GM12878 (cell line): ENCODE measurements around the gene POLD1. TPM values are rescaled to one million over a fixed set of nuclear protein-coding genes. Genes with fewer than 3 reads are reported as not detected.
A peak's percentile ranks its signal among the peaks of the same experiment; 100 is the strongest.

Experiments used
- CEBPB ChIP-seq, 2 experiments: fragments of 150-350 bp in 1 of 2; IDR thresholded peaks; 2 replicates each; pipeline ENCODE4 v1.6.1; 2012 to 2014; ENCODE audit warnings: low read depth in 2 of 2, low read length in 2 of 2, borderline replicate concordance in 1 of 2, inconsistent platforms in 1 of 2
- EED ChIP-seq: sonication (generic); IDR thresholded peaks from 2 replicates; pipeline ENCODE4 v1.6.1; 2016; ENCODE audit warnings: antibody characterized with exemption, low read depth
- KAT2A ChIP-seq: conservative IDR thresholded peaks from 2 replicates; pipeline ENCODE4 v1.6.1; 2011; ENCODE audit warnings: low read depth, low read length; ENCODE audit not compliant: control insufficient read depth
- NBN ChIP-seq: fragments of 450-650 bp; IDR thresholded peaks from 2 replicates; pipeline ENCODE4 v1.6.1; 2016
- NR2C1 ChIP-seq: fragments of 450-650 bp; IDR thresholded peaks from 2 replicates; pipeline ENCODE4 v1.6.1; 2017; ENCODE audit warnings: antibody characterized with exemption, mild to moderate bottlenecking, moderate library complexity
- POLR2AphosphoS2 ChIP-seq: IDR thresholded peaks from 2 replicates; pipeline ENCODE4 v1.6.1; 2011; ENCODE audit warnings: low read depth, mild to moderate bottlenecking, low read length, improper control_type of control experiment, moderate library complexity
- POU2F2 ChIP-seq: IDR thresholded peaks from 3 replicates; pipeline ENCODE4 v1.6.1; 2011; ENCODE audit warnings: low read depth, mild to moderate bottlenecking, low read length, borderline replicate concordance
- TBL1XR1 ChIP-seq: IDR thresholded peaks from 2 replicates; pipeline ENCODE4 v1.6.1; 2012; ENCODE audit warnings: low read depth, low read length, improper control_type of control experiment
- YY1 ChIP-seq: IDR thresholded peaks from 2 replicates; pipeline ENCODE4 v1.6.1; 2011; ENCODE audit warnings: low read depth, mild to moderate bottlenecking, low read length
- ZNF207 ChIP-seq: fragments of 450-650 bp; IDR thresholded peaks from 2 replicates; pipeline ENCODE4 v1.6.1; 2014; ENCODE audit warnings: antibody characterized with exemption, mild to moderate bottlenecking, borderline replicate concordance
- polyA plus RNA-seq, 11 experiments: library from polyadenylated mRNA; depleted of rRNA in 4 of 11; unstranded in 6 of 11; stranded (reverse) in 5 of 11; fragments of >200 nt; fragmentation: Nextera tagmentation in 4 of 11; fragmentation: Illumina TruSeq in 1 of 11; extraction: Ambion mirVana in 4 of 11; extraction: Trizol in 1 of 11; gene quantifications; 1 replicate in 1 of 11; 2 replicates in 10 of 11; pipeline versions ENCODE4 v1.2.1 to v1.2.3, GENCODE V29; 2011 to 2016; ENCODE audit warnings: inconsistent platforms in 2 of 11, missing spikeins in 2 of 11, low read depth in 1 of 11
- total RNA-seq, 4 experiments: library from RNA; depleted of rRNA in 3 of 4; stranded (reverse); fragments of >200 nt in 3 of 4; fragmentation: Illumina TruSeq in 1 of 4; extraction: Trizol in 1 of 4; gene quantifications; 2 replicates each; pipeline versions ENCODE4 v1.2.1 to v1.2.3, GENCODE V29; 2013 to 2021
- TF ChIP-seq, protein P1 (sequence below): fragments of 450-650 bp; conservative IDR thresholded peaks from 2 replicates; pipeline ENCODE4 v1.6.1; 2017; ENCODE audit warnings: mild to moderate bottlenecking, moderate library complexity
- TF ChIP-seq, protein P2 (sequence below): fragments of 150-350 bp; IDR thresholded peaks from 2 replicates; pipeline ENCODE4 v1.6.1; 2014; ENCODE audit warnings: mild to moderate bottlenecking, low read depth, low read length
- TF ChIP-seq, protein P3 (sequence below): fragments of 450-650 bp; formaldehyde crosslinking; IDR thresholded peaks from 2 replicates; pipeline ENCODE4 v1.4.0; 2020; ENCODE audit warnings: mild to moderate bottlenecking, moderate library complexity
- TF ChIP-seq, protein P4 (sequence below): fragments of 450-650 bp; IDR thresholded peaks from 2 replicates; pipeline ENCODE4 v1.6.1; 2017; ENCODE audit warnings: mild to moderate bottlenecking, moderate library complexity
- TF ChIP-seq, protein P5 (sequence below): fragments of 450-650 bp; IDR thresholded peaks from 2 replicates; pipeline ENCODE4 v1.6.1; 2018; ENCODE audit warnings: borderline replicate concordance, mild to moderate bottlenecking; ENCODE audit not compliant: partially characterized antibody

Gene POLD1
- total and polyA plus RNA-seq, 10 of the 15 experiments (the other 5 are each of a cell fraction or from before 2014, with no cell fraction given): 0.76 to 165 (median 63.4) TPM

DNA sequence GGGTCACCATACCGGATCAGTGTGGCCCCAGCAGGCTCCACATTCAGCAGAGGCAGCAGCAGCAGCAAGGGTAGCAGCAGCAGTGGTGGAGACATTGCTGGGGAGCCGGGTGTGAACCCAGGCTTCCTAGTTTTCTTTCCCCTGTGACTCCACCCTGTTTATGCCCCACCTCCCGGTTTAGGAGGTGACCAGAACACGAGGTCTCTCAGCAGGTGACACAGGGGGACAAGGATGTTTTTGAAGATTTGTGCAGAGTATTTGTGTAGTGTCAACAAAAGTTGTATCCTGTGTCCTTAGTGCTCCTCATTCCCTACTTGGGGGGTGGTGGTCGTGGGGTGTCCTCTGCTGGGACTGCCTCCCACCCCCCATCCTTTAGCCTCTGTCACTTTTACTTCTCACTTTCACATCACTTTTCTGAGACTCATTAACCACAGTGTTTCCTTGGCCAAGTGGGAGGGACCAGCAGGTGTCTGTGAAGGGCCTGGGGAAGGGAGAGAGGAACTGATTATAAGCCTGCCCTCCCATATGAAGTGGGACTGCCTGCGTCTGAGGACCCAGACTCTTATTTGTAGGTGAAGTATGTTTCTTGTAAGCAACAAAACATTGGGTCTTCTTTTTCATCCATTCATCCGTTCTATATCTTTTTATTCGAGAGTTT is 39.4 kb upstream of the POLD1 start (continued):
- TF ChIP-seq POU2F2 (peak; percentile 50; the same call in 2 of the 3 replicates), EED (peak; percentile 97), KAT2A (no peak), NR2C1 (no peak; the same call in 1 of the 2 replicates), POLR2AphosphoS2 (0 out of 2 replicates have a peak, but pooled peaks have one; percentile 71), ZNF207 (no peak; the same call in 1 of the 2 replicates), NBN (peak; percentile 96), YY1 (peak; percentile 71), CEBPB (IDR thresholded peaks at IDR 0.05; ENCODE audit: borderline replicate concordance in 1 of 2, low read depth in 2 of 2, low read length in 2 of 2) (no peak), TBL1XR1 (no peak)
- TF ChIP-seq, protein P1, sequence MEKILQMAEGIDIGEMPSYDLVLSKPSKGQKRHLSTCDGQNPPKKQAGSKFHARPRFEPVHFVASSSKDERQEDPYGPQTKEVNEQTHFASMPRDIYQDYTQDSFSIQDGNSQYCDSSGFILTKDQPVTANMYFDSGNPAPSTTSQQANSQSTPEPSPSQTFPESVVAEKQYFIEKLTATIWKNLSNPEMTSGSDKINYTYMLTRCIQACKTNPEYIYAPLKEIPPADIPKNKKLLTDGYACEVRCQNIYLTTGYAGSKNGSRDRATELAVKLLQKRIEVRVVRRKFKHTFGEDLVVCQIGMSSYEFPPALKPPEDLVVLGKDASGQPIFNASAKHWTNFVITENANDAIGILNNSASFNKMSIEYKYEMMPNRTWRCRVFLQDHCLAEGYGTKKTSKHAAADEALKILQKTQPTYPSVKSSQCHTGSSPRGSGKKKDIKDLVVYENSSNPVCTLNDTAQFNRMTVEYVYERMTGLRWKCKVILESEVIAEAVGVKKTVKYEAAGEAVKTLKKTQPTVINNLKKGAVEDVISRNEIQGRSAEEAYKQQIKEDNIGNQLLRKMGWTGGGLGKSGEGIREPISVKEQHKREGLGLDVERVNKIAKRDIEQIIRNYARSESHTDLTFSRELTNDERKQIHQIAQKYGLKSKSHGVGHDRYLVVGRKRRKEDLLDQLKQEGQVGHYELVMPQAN: peak; percentile 76; the same call in 1 of the 2 replicates
- TF ChIP-seq, protein P2, sequence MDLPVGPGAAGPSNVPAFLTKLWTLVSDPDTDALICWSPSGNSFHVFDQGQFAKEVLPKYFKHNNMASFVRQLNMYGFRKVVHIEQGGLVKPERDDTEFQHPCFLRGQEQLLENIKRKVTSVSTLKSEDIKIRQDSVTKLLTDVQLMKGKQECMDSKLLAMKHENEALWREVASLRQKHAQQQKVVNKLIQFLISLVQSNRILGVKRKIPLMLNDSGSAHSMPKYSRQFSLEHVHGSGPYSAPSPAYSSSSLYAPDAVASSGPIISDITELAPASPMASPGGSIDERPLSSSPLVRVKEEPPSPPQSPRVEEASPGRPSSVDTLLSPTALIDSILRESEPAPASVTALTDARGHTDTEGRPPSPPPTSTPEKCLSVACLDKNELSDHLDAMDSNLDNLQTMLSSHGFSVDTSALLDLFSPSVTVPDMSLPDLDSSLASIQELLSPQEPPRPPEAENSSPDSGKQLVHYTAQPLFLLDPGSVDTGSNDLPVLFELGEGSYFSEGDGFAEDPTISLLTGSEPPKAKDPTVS: no peak
- TF ChIP-seq, protein P3, sequence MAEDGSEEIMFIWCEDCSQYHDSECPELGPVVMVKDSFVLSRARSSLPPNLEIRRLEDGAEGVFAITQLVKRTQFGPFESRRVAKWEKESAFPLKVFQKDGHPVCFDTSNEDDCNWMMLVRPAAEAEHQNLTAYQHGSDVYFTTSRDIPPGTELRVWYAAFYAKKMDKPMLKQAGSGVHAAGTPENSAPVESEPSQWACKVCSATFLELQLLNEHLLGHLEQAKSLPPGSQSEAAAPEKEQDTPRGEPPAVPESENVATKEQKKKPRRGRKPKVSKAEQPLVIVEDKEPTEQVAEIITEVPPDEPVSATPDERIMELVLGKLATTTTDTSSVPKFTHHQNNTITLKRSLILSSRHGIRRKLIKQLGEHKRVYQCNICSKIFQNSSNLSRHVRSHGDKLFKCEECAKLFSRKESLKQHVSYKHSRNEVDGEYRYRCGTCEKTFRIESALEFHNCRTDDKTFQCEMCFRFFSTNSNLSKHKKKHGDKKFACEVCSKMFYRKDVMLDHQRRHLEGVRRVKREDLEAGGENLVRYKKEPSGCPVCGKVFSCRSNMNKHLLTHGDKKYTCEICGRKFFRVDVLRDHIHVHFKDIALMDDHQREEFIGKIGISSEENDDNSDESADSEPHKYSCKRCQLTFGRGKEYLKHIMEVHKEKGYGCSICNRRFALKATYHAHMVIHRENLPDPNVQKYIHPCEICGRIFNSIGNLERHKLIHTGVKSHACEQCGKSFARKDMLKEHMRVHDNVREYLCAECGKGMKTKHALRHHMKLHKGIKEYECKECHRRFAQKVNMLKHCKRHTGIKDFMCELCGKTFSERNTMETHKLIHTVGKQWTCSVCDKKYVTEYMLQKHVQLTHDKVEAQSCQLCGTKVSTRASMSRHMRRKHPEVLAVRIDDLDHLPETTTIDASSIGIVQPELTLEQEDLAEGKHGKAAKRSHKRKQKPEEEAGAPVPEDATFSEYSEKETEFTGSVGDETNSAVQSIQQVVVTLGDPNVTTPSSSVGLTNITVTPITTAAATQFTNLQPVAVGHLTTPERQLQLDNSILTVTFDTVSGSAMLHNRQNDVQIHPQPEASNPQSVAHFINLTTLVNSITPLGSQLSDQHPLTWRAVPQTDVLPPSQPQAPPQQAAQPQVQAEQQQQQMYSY: no peak
- TF ChIP-seq, protein P4, sequence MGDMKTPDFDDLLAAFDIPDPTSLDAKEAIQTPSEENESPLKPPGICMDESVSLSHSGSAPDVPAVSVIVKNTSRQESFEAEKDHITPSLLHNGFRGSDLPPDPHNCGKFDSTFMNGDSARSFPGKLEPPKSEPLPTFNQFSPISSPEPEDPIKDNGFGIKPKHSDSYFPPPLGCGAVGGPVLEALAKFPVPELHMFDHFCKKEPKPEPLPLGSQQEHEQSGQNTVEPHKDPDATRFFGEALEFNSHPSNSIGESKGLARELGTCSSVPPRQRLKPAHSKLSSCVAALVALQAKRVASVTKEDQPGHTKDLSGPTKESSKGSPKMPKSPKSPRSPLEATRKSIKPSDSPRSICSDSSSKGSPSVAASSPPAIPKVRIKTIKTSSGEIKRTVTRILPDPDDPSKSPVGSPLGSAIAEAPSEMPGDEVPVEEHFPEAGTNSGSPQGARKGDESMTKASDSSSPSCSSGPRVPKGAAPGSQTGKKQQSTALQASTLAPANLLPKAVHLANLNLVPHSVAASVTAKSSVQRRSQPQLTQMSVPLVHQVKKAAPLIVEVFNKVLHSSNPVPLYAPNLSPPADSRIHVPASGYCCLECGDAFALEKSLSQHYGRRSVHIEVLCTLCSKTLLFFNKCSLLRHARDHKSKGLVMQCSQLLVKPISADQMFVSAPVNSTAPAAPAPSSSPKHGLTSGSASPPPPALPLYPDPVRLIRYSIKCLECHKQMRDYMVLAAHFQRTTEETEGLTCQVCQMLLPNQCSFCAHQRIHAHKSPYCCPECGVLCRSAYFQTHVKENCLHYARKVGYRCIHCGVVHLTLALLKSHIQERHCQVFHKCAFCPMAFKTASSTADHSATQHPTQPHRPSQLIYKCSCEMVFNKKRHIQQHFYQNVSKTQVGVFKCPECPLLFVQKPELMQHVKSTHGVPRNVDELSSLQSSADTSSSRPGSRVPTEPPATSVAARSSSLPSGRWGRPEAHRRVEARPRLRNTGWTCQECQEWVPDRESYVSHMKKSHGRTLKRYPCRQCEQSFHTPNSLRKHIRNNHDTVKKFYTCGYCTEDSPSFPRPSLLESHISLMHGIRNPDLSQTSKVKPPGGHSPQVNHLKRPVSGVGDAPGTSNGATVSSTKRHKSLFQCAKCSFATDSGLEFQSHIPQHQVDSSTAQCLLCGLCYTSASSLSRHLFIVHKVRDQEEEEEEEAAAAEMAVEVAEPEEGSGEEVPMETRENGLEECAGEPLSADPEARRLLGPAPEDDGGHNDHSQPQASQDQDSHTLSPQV: no peak
- TF ChIP-seq, protein P5, sequence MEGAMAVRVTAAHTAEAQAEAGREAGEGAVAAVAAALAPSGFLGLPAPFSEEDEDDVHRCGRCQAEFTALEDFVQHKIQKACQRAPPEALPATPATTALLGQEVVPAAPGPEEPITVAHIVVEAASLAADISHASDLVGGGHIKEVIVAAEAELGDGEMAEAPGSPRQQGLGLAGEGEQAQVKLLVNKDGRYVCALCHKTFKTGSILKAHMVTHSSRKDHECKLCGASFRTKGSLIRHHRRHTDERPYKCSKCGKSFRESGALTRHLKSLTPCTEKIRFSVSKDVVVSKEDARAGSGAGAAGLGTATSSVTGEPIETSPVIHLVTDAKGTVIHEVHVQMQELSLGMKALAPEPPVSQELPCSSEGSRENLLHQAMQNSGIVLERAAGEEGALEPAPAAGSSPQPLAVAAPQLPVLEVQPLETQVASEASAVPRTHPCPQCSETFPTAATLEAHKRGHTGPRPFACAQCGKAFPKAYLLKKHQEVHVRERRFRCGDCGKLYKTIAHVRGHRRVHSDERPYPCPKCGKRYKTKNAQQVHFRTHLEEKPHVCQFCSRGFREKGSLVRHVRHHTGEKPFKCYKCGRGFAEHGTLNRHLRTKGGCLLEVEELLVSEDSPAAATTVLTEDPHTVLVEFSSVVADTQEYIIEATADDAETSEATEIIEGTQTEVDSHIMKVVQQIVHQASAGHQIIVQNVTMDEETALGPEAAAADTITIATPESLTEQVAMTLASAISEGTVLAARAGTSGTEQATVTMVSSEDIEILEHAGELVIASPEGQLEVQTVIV: no peak
